K562 (cell line): Measurements from ENCODE around the gene CCSER1. TPM values are rescaled to one million over a fixed set of nuclear protein-coding genes. Genes with fewer than 3 reads are reported as not detected.

Experiments used
- CEBPG ChIP-seq, 3 experiments: fragments of 200-800 bp in 1 of 3; sonication (Bioruptor generic) in 1 of 3; sonication (generic) in 1 of 3; formaldehyde crosslinking in 1 of 3; IDR thresholded peaks in 2 of 3; conservative IDR thresholded peaks in 1 of 3; 2 replicates each; pipeline versions ENCODE4 v1.6.1 to v1.8.0; 2016 to 2022; ENCODE audit warnings: missing compliant biosample characterization in 2 of 3, missing genetic modification characterization in 2 of 3, mild to moderate bottlenecking in 1 of 3, missing genetic modification reagents in 1 of 3
- POLR3A ChIP-seq: IDR thresholded peaks from 2 replicates; pipeline ENCODE4 v1.6.1; 2011; ENCODE audit warnings: borderline replicate concordance, mild to moderate bottlenecking, moderate library complexity; ENCODE audit not compliant: insufficient read length, insufficient read depth; ENCODE audit errors: extremely low read depth
- REST ChIP-seq, 2 experiments: fragments of 450-650 bp; formaldehyde crosslinking in 1 of 2; IDR thresholded peaks; 2 replicates each; pipeline versions ENCODE4 v1.4.0 to v1.6.1; 2014 to 2020; ENCODE audit warnings: mild to moderate bottlenecking in 2 of 2, borderline replicate concordance in 1 of 2, low read depth in 1 of 2
- TAF9B ChIP-seq: fragments of 450-650 bp; IDR thresholded peaks from 2 replicates; pipeline ENCODE4 v1.6.1; 2018; ENCODE audit warnings: mild to moderate bottlenecking; ENCODE audit not compliant: partially characterized antibody
- ZHX1 ChIP-seq: fragments of 150-350 bp; conservative IDR thresholded peaks from 2 replicates; pipeline ENCODE4 v1.6.1; 2014; ENCODE audit warnings: low read length
- ZSCAN29 ChIP-seq: fragments of 450-650 bp; IDR thresholded peaks from 2 replicates; pipeline ENCODE4 v1.6.1; 2017
- polyA plus RNA-seq, 8 experiments: library from polyadenylated mRNA; depleted of rRNA in 4 of 8; stranded (reverse) in 5 of 8; unstranded in 3 of 8; fragments of >200 nt; fragmentation: Nextera tagmentation in 2 of 8; fragmentation: Illumina TruSeq in 1 of 8; extraction: Ambion mirVana in 2 of 8; extraction: Trizol in 1 of 8; gene quantifications; 2 replicates each; pipeline versions ENCODE4 v1.2.1 to v1.2.3, GENCODE V29; 2011 to 2014; ENCODE audit warnings: inconsistent platforms in 1 of 8, missing spikeins in 1 of 8
- total RNA-seq, 7 experiments: library from RNA; depleted of rRNA in 6 of 7; stranded (reverse); fragments of >200 nt in 6 of 7; fragmentation: Illumina TruSeq in 2 of 7; extraction: Trizol in 2 of 7; gene quantifications; 2 replicates each; pipeline versions ENCODE4 v1.2.1 to v1.2.3, GENCODE V29; 2011 to 2021; ENCODE audit warnings: low replicate concordance in 1 of 7

Gene CCSER1
- total and polyA plus RNA-seq, 9 of the 15 experiments (the other 6 are each of a cell fraction or from before 2014, with no cell fraction given) = not detected

- TF ChIP-seq ZHX1 (no peak), ZSCAN29 (no peak), REST (IDR thresholded peaks at IDR 0.05; ENCODE audit: borderline replicate concordance) (no peak), REST (CRISPR knock-in tag; IDR thresholded peaks at IDR 0.05; ENCODE audit: low read depth) (no peak), TAF9B (no peak), POLR3A (no peak), CEBPG (CRISPR knock-in tag; IDR thresholded peaks at IDR 0.05) (no peak), CEBPG (tag; conservative IDR thresholded peaks at IDR 0.05 in 1 of 2, IDR thresholded peaks at IDR 0.05 in 1 of 2) (no peak)
These were observed at the start of gene CCSER1 (continued) for GRCh38 chr4:90127223-90127705.
